CD8-positive, alpha-beta memory T cell (primary cell): ENCODE data around the gene OR1I1. TPM values are rescaled to one million over a fixed set of nuclear protein-coding genes. Genes with fewer than 3 reads are reported as not detected.
"Not testable (repeated sequence)": the region's sequence is repeated elsewhere in the genome, so short reads cannot be mapped to it uniquely, and the experiment has no call there.

Experiments
- CTCF ChIA-PET: fragments of 350-600 bp; sonication (Branson Sonifier 250); formaldehyde crosslinking; loops from one replicate; lab custom pipeline; 2021; ENCODE audit warnings: antibody characterized with exemption; lab: Charles Lee
- POLR2A ChIA-PET: fragments of 350-600 bp; sonication (Branson Sonifier 250); formaldehyde crosslinking; loops from one replicate; lab custom pipeline; 2021; ENCODE audit warnings: antibody characterized with exemption; lab: Charles Lee
- DNase-seq, 5 donors: peaks; one replicate each; pipeline versions ENCODE4 v3.0.0 to v3.0.0-alpha.2; 2020 to 2022; ENCODE audit warnings: mixed read lengths in 1 of 5
- H3K27ac ChIP-seq: one replicate; pipeline ENCODE4 v1.7.0; 2013; ENCODE audit warnings: low read depth, mild to moderate bottlenecking, low read length, moderate library complexity
- H3K27me3 ChIP-seq: 2 replicates; pipeline ENCODE4 v1.7.0; 2013; ENCODE audit warnings: low read length, mild to moderate bottlenecking; ENCODE audit not compliant: insufficient read depth, poor library complexity, severe bottlenecking
- H3K36me3 ChIP-seq: 2 replicates; pipeline ENCODE4 v1.7.0; 2013; ENCODE audit warnings: mild to moderate bottlenecking, low read length, moderate library complexity; ENCODE audit not compliant: insufficient read depth
- H3K4me1 ChIP-seq: 2 replicates; pipeline ENCODE4 v1.7.0; 2013; ENCODE audit warnings: mild to moderate bottlenecking, low read length, moderate library complexity; ENCODE audit not compliant: insufficient read depth
- H3K4me3 ChIP-seq: 2 replicates; pipeline ENCODE4 v1.7.0; 2013; ENCODE audit warnings: mild to moderate bottlenecking, low read length
- H3K9me3 ChIP-seq: 2 replicates; pipeline ENCODE4 v1.7.0; 2013; ENCODE audit warnings: mild to moderate bottlenecking, low read length
- H3K27ac Mint-ChIP-seq, 8 donors: one replicate each; pipeline ENCODE4 v1.8.0; 2020 to 2021; ENCODE audit warnings: mixed read lengths in 8 of 8, mild to moderate bottlenecking in 6 of 8, inconsistent platforms in 3 of 8, moderate library complexity in 3 of 8
- H3K27me3 Mint-ChIP-seq, 2 donors: one replicate each; pipeline ENCODE4 v1.8.0; 2020 to 2021; ENCODE audit warnings: mixed read lengths in 2 of 2, mild to moderate bottlenecking in 1 of 2, moderate library complexity in 1 of 2
- H3K36me3 Mint-ChIP-seq, 3 donors: one replicate each; pipeline ENCODE4 v1.8.0; 2020 to 2021; ENCODE audit warnings: mixed read lengths in 3 of 3, inconsistent platforms in 1 of 3, mild to moderate bottlenecking in 1 of 3
- H3K4me1 Mint-ChIP-seq, 3 donors: one replicate each; pipeline ENCODE4 v1.8.0; 2020 to 2021; ENCODE audit warnings: mixed read lengths in 3 of 3, inconsistent platforms in 1 of 3, mild to moderate bottlenecking in 1 of 3
- H3K4me3 Mint-ChIP-seq, 7 donors: one replicate each; pipeline ENCODE4 v1.8.0; 2020 to 2021; ENCODE audit warnings: mixed read lengths in 7 of 7, mild to moderate bottlenecking in 6 of 7, moderate library complexity in 4 of 7, inconsistent platforms in 2 of 7
- H3K9me3 Mint-ChIP-seq, 5 donors: one replicate each; pipeline ENCODE4 v1.8.0; 2020 to 2022; ENCODE audit warnings: mixed read lengths in 5 of 5, mild to moderate bottlenecking in 3 of 5, moderate library complexity in 2 of 5, inconsistent platforms in 1 of 5
- polyA plus RNA-seq: library from polyadenylated mRNA; unstranded; fragments of 300-500 nt; fragmentation: Illumina TruSeq; gene quantifications from one replicate; pipeline ENCODE4 v1.2.3, GENCODE V29; 2021
- total RNA-seq, 2 experiments: library from RNA; stranded (reverse); gene quantifications; one replicate each; pipeline ENCODE4 v1.2.3, GENCODE V29; 2021

Gene OR1I1
- total and polyA plus RNA-seq, 3 experiments from 2014 or later = not detected

- H3K36me3 Mint-ChIP-seq, H3K36me3 ChIP-seq, H3K4me1 ChIP-seq, H3K27me3 ChIP-seq, H3K4me3 ChIP-seq, H3K4me1 Mint-ChIP-seq, H3K9me3 ChIP-seq, H3K27ac ChIP-seq, H3K4me3 Mint-ChIP-seq, DNase-seq, CTCF ChIA-PET, H3K27ac Mint-ChIP-seq, H3K9me3 Mint-ChIP-seq, POLR2A ChIA-PET: not testable (repeated sequence)
- peaks cover 29 to 32% of the 10 kb centered on the region in 2 donors for H3K27me3 Mint-ChIP-seq
Measured at GRCh38 chr19:15080002-15080401, 2.0 kb upstream of the OR1I1 start.

GRCh38 chr19:15087182-15087581, 5.2 kb downstream of the OR1I1 start:
- H3K27ac ChIP-seq = no peak overlapping the region
- no peaks in the 10 kb centered on the region for H3K36me3 ChIP-seq
- Mint-ChIP-seq H3K27ac (no peak overlapping the region), H3K9me3 (no peaks in the 10 kb centered on the region), H3K36me3 (no peaks in the 10 kb centered on the region), H3K4me3 (no peak overlapping the region), H3K4me1 (peaks cover 2 to 4% (median 3%) of the 10 kb centered on the region in 3 donors), H3K27me3 (peaks cover 25 to 46% of the 10 kb centered on the region in 2 donors)
- ChIA-PET CTCF (no interaction called here), POLR2A (no interaction called here)
- H3K4me3 ChIP-seq = no peak overlapping the region
- peaks cover 2% of the 10 kb centered on the region for H3K4me1 ChIP-seq
- H3K9me3 ChIP-seq = no peaks in the 10 kb centered on the region
- H3K27me3 ChIP-seq = no peaks in the 10 kb centered on the region
- no peak for DNase-seq

GRCh38 chr19:15091918-15092753, 10.1 kb downstream of the OR1I1 start:
- H3K27ac Mint-ChIP-seq = peak overlapping the region in 1 of 8 donors; percentile 76

GRCh38 chr19:15093001-15093400, 11.0 kb downstream of the OR1I1 start:
- H3K36me3 ChIP-seq = no peaks in the 10 kb centered on the region
- POLR2A ChIA-PET = no interaction called here
- peaks cover 4% of the 10 kb centered on the region for H3K4me1 ChIP-seq
- no peaks in the 10 kb centered on the region for H3K27me3 ChIP-seq
- H3K27me3 Mint-ChIP-seq = peaks cover 6 to 18% of the 10 kb centered on the region in 2 donors
- no peaks in the 10 kb centered on the region for H3K9me3 ChIP-seq
- peaks cover 4 to 6% (median 5%) of the 10 kb centered on the region in 3 donors for H3K4me1 Mint-ChIP-seq
- no peaks in the 10 kb centered on the region for H3K36me3 Mint-ChIP-seq
- no peak overlapping the region for H3K4me3 Mint-ChIP-seq
- H3K27ac ChIP-seq = no peak overlapping the region
- no peaks in the 10 kb centered on the region for H3K9me3 Mint-ChIP-seq
- CTCF ChIA-PET = interaction anchor here (1.1 to 3.8 kb wide), 6 partner anchors 9 to 463 kb away, joined by 3 to 23 read pairs (median 10); no protein-coding TSS in a partner anchor
- peak overlapping the region in 1 of 8 donors; percentile 43 for H3K27ac Mint-ChIP-seq
- no peak overlapping the region for H3K4me3 ChIP-seq
- DNase-seq = no peak

More at GRCh38 chr19:15091918-15092753, 10.1 kb downstream of the OR1I1 start:
- H3K4me3 Mint-ChIP-seq = peak overlapping the region in 1 of 7 donors; percentile 28
- peaks cover 4 to 6% (median 5%) of the 10 kb centered on the region in 3 donors for H3K4me1 Mint-ChIP-seq
- ChIA-PET POLR2A (interaction anchor here (0.6 to 0.8 kb wide), 4 partner anchors 8 to 360 kb away, joined by 3 to 12 read pairs (median 7); partner anchors contain the start of gene AKAP8L), CTCF (interaction anchor here (0.5 to 3.8 kb wide), 23 partner anchors 10 to 1653 kb away, joined by 3 to 23 read pairs (median 3); no protein-coding TSS in a partner anchor)
- no peaks in the 10 kb centered on the region for H3K36me3 Mint-ChIP-seq
- H3K9me3 Mint-ChIP-seq = no peaks in the 10 kb centered on the region
- Histone ChIP-seq H3K36me3 (no peaks in the 10 kb centered on the region), H3K9me3 (no peaks in the 10 kb centered on the region), H3K4me3 (no peak overlapping the region), H3K27me3 (no peaks in the 10 kb centered on the region), H3K27ac (no peak overlapping the region), H3K4me1 (peaks cover 4% of the 10 kb centered on the region)
- peaks cover 11 to 26% of the 10 kb centered on the region in 2 donors for H3K27me3 Mint-ChIP-seq
- peak in 4 of 5 donors; percentile 41 to 62 (median 58) for DNase-seq

GRCh38 chr19:15096223-15096622, 14.2 kb downstream of the OR1I1 start:
- Mint-ChIP-seq H3K36me3 (no peaks in the 10 kb centered on the region), H3K27me3 (peaks cover 2 to 17% of the 10 kb centered on the region in 2 donors), H3K9me3 (no peaks in the 10 kb centered on the region), H3K4me3 (no peak overlapping the region), H3K4me1 (peaks cover 4 to 6% (median 5%) of the 10 kb centered on the region in 3 donors), H3K27ac (no peak overlapping the region)
- H3K27me3 ChIP-seq = no peaks in the 10 kb centered on the region
- H3K36me3 ChIP-seq = no peaks in the 10 kb centered on the region
- no peaks in the 10 kb centered on the region for H3K9me3 ChIP-seq
- H3K4me1 ChIP-seq = peaks cover 4% of the 10 kb centered on the region
- no peak for DNase-seq
- H3K27ac ChIP-seq = no peak overlapping the region
- ChIA-PET POLR2A (no interaction called here), CTCF (no interaction called here)
- H3K4me3 ChIP-seq = no peak overlapping the region

GRCh38 chr19:15097980-15098379, 16.0 kb downstream of the OR1I1 start:
- DNase-seq, H3K27me3 ChIP-seq, H3K9me3 ChIP-seq, H3K4me3 ChIP-seq, H3K9me3 Mint-ChIP-seq, POLR2A ChIA-PET, H3K36me3 Mint-ChIP-seq, H3K4me1 ChIP-seq, H3K36me3 ChIP-seq, CTCF ChIA-PET, H3K4me1 Mint-ChIP-seq, H3K27ac ChIP-seq, H3K4me3 Mint-ChIP-seq: not testable (repeated sequence)
- Mint-ChIP-seq H3K27ac (peak overlapping the region in 1 of 8 donors; percentile 21), H3K27me3 (peaks cover 3 to 17% of the 10 kb centered on the region in 2 donors)

- H3K9me3 Mint-ChIP-seq = peaks cover 2 to 11% (median 8%) of the 10 kb centered on the region in 5 donors
- ChIA-PET CTCF (no interaction called here), POLR2A (no interaction called here)
- peak overlapping the region in 1 of 7 donors; percentile 8 for H3K4me3 Mint-ChIP-seq
- no peak for DNase-seq
- no peak overlapping the region for H3K27ac Mint-ChIP-seq
- Histone ChIP-seq H3K36me3 (no peaks in the 10 kb centered on the region), H3K27ac (no peak overlapping the region), H3K4me1 (no peaks in the 10 kb centered on the region), H3K9me3 (no peaks in the 10 kb centered on the region), H3K27me3 (no peaks in the 10 kb centered on the region), H3K4me3 (no peak overlapping the region)
- H3K27me3 Mint-ChIP-seq = peaks cover 3 to 17% of the 10 kb centered on the region in 2 donors
- no peaks in the 10 kb centered on the region for H3K4me1 Mint-ChIP-seq
- peaks cover 0 to 6% (median under 1%) of the 10 kb centered on the region in 3 donors for H3K36me3 Mint-ChIP-seq
Measured at GRCh38 chr19:15098460-15098859, 16.4 kb downstream of the OR1I1 start.

GRCh38 chr19:15099017-15099582, 17.1 kb downstream of the OR1I1 start:
- H3K4me1 ChIP-seq = no peaks in the 10 kb centered on the region
- H3K27me3 ChIP-seq = no peaks in the 10 kb centered on the region
- H3K4me1 Mint-ChIP-seq = no peaks in the 10 kb centered on the region
- peaks cover 4 to 15% (median 13%) of the 10 kb centered on the region in 5 donors for H3K9me3 Mint-ChIP-seq
- H3K27ac Mint-ChIP-seq = no peak overlapping the region
- CTCF ChIA-PET = interaction anchor here (1.0 kb wide), 1 partner anchor 51 kb away, joined by 3 read pairs; no protein-coding TSS in a partner anchor
- H3K9me3 ChIP-seq = peaks cover under 1% of the 10 kb centered on the region
- H3K27ac ChIP-seq = no peak overlapping the region
- peaks cover 0 to 11% (median 2%) of the 10 kb centered on the region in 3 donors for H3K36me3 Mint-ChIP-seq
- no peak for DNase-seq
- H3K4me3 ChIP-seq = no peak overlapping the region
- POLR2A ChIA-PET = no interaction called here
- no peak overlapping the region for H3K4me3 Mint-ChIP-seq
- peaks cover 4 to 17% of the 10 kb centered on the region in 2 donors for H3K27me3 Mint-ChIP-seq
- H3K36me3 ChIP-seq = no peaks in the 10 kb centered on the region
